Muscle of arm (tissue), 12 donors: ENCODE data around the gene AOPEP. TPM values are rescaled to one million over a fixed set of nuclear protein-coding genes. Genes with fewer than 3 reads are reported as not detected.
"Not testable (repeated sequence)": the region's sequence is repeated elsewhere in the genome, so short reads cannot be mapped to it uniquely, and the experiment has no call there.

ENCODE experiments used
- DNase-seq: peaks from one replicate; pipeline ENCODE4 v3.0.0-alpha.2; 2013
- polyA plus RNA-seq, 12 donors: library from polyadenylated mRNA; unstranded; fragments of 120-200 nt; gene quantifications; one replicate each; pipeline ENCODE4 v1.2.1, GENCODE V29; 2013; ENCODE audit not compliant: insufficient read length in 12 of 12

Gene AOPEP
- polyA plus RNA-seq, 12 donors = 33.5 to 57.2 (median 40.1) TPM; not detected in 1

GRCh38 chr9:94867842-94868312 is 141.4 kb downstream of the AOPEP start:
- peak; percentile 32 for DNase-seq

GRCh38 chr9:94868464-94868863 is 142.0 kb downstream of the AOPEP start:
- DNase-seq = no peak

GRCh38 chr9:94869415-94869843 is 142.9 kb downstream of the AOPEP start:
- no peak for DNase-seq

DNA sequence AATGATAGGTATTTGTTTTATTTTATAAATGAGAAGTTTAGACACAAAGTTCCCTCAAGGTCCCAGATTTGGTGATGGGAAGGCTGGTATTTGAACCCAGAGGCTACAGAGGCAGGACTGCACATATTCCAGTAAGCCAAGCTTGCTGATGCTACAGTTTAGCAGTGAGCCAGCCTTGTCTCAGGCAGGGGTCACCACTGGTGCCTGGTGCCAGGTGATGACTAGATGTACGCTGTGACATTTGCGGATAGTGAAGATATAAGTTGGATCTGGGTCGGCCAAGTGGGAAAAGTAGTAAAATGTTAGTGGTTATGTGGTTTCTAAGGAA is 143.9 kb downstream of the AOPEP start:
- no peak for DNase-seq

GRCh38 chr9:94870793-94871558 is 144.5 kb downstream of the AOPEP start:
- no peak for DNase-seq

DNA sequence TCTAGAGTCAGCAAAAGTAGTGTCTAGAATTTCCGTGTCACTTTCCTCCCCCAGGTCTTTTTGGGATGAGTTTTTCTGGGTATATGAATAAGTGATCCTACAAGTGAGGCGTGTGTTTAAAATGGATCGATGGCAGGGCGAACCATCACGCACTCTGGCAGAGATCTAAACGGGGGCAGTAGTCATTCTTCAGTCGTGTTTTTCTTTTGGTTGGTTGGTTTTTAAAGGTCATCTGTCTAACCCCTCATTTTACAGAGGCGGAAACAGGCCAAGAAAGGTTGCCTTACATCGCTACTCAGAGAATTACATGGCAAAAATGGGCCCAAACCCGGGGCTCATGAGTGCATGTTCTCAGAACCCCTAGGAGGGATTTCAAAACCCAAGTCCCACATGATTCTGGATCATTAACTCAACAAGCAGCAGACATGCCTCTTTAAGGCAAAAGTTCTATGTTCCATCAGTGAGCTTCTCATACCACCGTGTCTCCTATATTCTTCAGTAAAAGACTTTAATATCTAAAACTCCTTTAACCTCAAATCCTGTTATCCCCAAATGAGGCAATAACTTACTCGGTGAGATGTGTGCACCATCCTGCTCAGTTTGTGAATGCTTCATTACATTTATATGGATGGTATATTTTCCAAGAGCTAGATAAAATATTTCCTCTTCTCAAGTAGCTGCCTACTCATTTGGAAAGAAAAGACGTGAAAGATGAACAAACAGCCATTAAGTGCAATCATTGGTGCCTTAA is 145.8 kb downstream of the AOPEP start:
- no peak for DNase-seq

DNA sequence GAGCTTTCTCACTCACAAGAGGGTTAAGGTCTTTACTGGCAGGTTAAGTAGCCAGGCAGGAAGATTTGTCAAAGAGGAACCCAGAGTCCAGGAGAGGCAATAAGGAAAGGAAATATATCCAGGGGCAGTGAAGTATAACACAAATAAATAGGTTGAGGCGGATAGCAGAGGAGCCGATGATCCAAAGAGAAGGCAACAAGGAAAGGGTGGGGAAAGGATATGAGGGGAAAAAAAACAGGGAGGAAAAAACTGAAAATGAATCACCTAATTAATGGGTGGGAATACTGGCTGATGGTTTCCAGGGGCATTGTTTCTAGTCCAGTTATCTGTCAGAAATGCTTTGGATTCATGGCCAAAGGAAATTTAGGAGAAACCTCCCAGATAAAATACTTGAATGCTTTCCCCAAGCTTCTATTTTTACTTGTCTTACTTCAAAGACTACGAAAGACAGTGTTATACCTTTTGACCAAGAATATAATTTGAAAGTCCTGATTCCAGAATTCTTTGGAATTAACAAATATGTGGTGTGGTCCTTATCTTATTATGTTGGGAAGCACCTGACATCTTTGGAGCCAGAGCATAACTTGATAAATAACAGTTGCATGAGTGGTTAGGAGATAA is 146.5 kb downstream of the AOPEP start:
- DNase-seq = no peak

DNA sequence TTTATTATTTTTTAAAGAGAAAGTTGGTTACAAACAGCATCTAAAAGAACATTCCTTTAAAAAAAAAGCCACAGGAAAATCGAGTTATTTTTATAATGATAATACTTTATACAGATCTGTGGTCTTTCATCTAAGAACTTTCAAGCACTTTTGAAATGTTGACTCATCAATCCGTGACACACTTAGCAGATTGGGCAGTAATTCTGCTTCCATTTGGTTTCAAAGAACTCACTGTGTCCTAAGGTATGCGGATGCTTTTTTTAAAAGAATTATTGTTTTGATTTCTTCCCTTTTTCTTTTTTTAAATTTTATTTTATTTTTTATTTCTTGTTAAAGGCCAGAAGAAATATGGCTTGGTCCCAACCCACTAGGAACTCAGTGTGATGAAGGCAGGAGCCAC is 147.8 kb downstream of the AOPEP start:
- DNase-seq = no peak

GRCh38 chr9:94875300-94876020 is 149.0 kb downstream of the AOPEP start:
- no peak for DNase-seq

- not testable (repeated sequence) for DNase-seq
Measured at GRCh38 chr9:94878804-94879203, 152.3 kb downstream of the AOPEP start.

DNA sequence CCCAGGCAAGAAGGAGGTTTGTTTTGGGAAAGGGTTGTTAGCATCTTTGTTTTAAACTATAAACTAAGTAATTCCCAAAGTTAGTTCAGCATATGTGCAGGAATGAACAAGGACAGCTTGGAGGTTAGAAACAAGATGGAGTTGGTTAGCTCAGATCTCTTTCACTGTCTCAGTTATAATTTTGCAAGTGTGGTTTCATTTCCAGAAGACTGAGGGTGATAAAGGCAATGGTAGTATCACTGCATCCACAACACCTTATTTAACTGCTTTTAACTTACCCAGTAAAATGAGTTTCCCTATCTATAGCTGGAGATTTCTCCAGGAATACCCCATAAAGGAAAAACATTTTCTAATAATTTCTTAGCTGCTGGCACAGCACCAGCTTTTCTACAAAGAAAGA is 152.7 kb downstream of the AOPEP start:
- DNase-seq = no peak

DNA sequence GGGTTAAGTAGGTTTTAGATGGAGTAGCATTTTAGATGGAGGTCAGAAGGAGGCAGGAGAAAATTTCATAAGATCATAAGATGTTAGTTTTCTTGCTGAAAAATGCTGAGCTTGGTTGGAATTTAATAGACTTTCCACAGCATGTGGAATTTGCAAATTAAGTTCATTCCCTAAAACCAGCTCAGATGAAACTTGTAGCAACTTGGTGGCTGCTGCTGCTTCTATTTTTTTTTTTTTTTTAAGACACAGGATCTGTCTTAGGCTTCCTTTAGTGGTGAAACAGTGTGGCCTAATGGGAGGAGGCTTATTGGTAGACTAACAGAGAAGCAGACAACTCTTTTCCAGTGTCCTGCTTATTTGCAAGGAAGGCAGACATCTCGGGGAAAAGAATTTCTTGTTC is 154.5 kb downstream of the AOPEP start:
- DNase-seq = no peak

- DNase-seq = no peak
Measured at GRCh38 chr9:94881454-94881853, 155.0 kb downstream of the AOPEP start.

DNA sequence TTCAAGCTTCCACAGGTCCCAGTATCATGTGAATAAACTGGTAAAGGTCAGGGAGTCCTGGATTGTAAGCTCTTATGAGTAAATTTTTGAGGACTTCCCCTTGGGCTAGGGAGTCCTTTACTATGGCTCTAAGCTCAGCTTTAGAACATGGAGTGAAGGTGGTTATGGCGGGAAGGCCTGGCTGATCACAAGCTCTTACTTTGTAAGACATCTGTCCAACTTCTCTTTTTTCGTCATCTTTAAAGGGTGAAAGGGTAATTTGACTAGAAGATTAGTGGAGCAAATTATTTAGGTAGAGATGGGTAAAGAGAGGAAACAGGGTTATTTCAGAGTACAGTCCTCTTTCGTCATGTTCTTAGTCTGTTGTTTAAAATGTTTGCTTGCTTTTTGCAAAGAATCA is 155.4 kb downstream of the AOPEP start:
- no peak for DNase-seq

DNA sequence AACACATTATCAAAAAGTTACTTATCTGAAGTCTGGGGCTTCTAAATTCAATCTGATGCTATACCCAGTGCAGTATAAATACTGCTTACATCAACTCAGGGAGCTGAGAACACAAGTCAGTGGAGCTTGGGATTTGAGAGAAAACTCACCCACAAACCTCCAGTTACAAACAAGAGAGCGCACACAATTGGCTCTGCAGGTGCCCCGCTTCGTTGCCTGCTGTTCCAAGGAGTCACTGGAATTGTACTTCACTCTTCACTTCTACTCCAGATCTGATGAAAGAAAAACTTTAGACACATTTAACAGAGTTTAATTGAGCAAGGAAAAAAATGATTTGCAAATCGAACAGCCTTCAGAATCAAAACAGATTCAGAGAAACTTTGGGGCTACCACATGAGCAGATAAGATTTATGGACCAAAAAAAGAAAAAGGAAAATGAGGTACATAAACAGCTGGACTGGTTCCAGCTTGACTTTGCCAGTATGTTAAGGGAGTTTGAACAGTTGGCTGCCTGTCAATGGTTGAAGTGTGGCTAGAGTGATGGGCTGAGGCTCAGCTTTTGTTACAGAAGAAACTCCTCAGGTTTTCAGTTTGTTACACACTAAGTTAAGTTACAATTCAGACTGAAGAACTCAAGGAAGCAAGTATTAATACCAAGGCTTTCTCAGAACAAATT is 156.6 kb downstream of the AOPEP start:
- DNase-seq = no peak

DNA sequence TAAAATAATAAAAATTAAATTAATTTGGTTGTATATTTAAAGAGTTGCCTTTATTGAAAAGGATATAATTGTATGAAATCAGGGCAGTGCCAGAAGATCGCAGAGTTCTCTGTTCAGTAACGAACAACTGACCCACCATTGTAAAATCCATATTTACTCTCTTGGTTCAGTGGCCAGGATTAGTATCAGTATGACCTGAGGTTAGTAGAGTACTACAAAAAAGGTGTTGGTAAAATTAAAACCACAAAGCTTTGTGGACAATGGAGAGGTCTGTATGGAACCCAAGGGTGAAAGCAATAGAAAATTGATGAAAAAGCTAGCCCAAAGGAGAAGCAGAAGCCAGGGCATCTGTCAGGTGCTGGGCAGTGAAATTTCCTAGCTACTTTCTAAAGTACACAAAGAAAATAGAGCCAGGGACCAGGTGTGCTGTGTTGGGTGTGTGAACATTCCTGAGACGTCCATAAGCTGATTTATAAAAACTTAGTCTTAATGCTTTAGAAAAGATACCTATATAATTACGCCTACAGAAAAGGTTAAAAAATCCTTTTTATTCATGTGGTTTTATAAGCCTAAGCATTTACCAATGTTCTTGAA is 159.5 kb downstream of the AOPEP start:
- no peak for DNase-seq

GRCh38 chr9:94887721-94888120 is 161.2 kb downstream of the AOPEP start:
- no peak for DNase-seq

GRCh38 chr9:94888775-94889174 is 162.3 kb downstream of the AOPEP start:
- no peak for DNase-seq

DNA sequence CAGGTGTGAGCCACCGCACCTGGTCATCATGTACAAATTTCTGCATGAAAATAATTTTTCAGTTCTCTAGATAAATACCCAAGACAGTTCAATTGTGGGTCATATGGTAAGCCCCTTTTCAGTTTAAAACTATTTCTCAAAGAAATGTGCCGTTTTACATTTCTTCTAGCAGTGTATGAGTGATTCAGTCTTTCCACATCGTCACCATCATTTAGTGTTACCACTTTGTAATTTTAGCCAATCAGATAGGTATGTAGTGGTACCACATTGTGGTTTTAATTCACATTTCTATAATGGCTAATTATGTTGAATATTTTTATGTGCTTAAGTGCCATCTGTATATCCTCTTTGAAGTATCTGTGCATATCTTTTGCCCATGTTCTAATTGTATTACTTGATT is 163.1 kb downstream of the AOPEP start:
- no peak for DNase-seq

- no peak for DNase-seq
Measured at GRCh38 chr9:94891183-94891582, 164.7 kb downstream of the AOPEP start.

DNA sequence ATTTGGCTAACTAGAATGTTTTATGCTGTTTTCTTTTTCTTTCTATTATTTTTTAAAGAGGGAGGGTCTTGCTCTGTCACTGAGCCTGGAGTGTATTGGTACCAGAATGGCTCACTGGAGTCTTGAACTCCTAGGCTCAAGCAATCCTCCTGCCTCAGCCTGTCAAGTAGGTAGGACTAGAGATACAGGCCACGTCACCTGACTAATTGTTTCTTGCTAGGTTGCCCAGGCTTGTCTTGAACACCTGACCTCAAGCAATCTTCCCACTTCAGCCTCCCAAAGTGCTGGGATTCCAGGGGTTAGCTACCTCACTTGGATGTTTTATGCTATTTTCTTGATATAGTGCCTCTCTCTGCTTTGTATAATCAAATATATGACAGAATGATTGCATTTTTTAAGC is 166.2 kb downstream of the AOPEP start:
- DNase-seq = no peak
